Lung microvascular endothelial cell (primary cell): ENCODE data around the gene ANKFN1. TPM values are rescaled to one million over a fixed set of nuclear protein-coding genes. Genes with fewer than 3 reads are reported as not detected.

Source experiments
- DNase-seq, 2 donors: peaks; one replicate each; pipeline versions ENCODE4 v3.0.0 to v3.0.0-alpha.2; 2010; ENCODE audit warnings: low read depth in 2 of 2
- total RNA-seq: library from RNA; depleted of rRNA; stranded (reverse); fragments of >200 nt; gene quantifications from 2 replicates; pipeline ENCODE4 v1.2.1, GENCODE V29; 2014

The ANKFN1 gene
- total RNA-seq, 1 donor from 2014 or later = not detected

DNA sequence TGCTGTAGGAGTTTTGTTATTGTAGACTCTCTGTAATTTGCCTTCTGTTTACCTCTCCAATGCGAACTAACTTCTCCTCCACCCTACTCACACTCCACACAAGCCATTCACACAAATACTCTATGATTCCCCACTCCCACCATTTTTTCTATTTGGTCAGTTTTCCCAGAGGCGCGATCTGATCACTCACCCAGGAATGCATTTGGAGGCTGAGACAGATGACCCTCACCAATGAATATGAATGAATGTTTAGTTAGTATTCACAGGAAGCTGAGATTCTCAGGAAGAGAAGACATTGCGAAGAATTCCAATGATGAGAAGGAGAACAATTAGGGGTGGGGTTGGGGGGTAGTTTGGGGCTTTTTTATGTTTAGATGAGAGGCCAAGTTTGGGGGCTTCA lies 10.5 kb upstream of the ANKFN1 start:
- no peak for DNase-seq

DNA sequence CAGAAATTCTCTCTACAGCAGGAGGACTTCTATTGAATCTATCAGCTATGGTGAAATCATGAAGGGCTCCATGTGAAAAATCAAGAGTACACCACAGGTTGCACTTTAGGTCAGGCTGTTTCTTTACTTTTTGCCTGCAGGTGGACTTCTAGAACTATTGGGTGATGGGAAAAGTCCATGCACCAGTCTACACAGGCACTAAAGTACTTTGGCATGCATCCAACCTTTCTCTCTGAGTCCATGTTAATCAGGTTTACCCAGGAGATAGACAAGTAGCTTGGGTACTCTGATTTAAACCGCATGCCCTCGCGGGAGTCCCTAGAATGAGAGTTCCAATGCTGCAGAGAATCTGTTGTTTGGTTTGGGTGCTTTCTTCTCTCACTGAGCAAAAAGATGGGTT lies 9.1 kb upstream of the ANKFN1 start:
- DNase-seq = no peak

DNA sequence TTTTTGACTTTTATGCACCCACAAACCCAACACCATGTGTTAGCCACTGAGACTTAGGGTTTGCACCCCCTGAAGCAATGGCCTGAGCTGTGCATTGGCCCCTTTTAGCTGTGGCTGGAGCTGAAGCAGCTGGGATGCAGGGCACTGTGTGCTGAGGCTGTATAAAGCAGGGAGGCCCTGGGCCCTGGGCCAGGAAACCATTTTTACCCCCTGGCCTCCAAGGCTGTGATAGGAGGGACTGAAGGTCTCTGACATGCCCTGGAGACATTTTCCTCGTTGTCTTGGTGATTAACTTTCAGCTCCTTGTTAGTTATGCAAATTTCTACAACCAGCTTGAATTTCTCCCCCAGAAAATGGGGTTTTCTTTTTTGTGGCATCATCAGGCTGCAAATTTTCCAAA lies 6.7 kb upstream of the ANKFN1 start:
- DNase-seq = no peak

DNA sequence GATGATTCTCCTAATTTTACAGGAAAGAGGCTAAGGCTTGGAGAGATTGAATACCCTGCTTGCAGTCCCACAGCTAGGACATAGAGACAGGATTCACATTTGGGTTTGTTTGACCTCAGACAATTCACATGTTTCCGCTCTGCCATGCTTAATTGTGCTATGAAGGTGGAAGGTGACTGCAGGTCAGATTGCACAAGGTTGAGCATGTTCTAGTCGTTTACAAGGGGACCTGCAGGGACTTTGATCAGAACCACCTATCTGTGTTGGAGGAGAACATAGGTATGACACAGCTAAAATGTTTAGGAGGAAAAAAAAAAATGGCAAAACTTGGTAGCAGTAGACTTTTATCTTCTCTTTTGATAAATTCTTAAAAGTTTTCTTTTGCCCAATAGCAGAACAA lies 4.9 kb upstream of the ANKFN1 start:
- peak in 1 of 2 donors; percentile 29 for DNase-seq

DNA sequence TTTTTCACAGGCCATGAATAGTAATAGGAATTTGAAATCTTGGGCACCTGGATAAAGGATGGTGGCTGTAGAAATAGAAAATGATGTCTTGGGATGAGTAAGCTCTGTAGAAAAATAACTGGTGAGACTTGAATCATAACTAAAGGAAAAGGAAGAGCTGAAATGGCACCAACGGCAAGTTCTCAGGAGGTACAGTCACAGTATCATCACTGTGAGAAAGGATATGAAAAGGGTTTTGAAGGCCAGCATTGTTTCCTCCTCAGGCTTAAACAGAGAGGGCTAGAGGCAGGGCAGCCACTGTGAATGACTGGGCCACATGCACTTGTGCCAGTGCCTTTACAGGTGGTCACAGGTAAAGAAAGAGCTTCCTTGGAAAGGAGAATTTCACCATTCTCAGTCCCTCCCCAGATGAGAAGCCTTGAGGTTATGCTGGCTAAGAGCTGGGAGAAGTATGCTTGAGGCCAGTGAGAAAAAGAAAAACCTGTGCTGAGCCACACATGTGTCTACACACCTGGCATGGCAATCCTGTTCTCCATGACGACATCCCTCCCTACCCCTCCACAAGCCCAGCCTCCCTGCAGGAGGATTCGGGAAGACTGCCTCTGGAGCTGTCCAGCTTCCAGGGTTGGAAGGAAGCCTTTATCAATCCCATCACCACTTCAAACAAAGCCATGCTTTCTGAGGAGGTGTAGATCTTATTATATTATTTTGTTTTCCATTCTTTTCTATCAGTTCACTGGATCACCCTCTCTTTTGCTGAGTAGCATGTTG lies 3.8 kb upstream of the ANKFN1 start:
- DNase-seq = no peak

DNA sequence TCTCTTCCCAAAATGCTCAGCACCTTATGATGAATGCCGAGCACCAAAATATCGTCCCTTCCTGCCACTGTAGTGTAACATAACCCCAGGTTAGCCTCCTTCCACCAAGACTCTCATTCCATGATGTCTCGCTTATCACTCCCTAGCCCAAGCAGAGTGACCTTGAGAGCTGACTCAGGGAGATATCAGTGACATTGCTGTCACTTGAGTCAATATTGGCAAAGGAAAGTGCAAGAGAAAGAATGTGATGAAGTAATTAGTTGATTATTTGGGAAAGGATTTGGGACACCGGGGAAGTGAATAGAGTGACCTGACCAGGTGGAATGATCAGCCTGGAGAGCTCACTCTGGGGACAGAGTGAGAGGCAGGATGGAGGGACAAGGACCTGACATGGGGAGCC lies 2.6 kb upstream of the ANKFN1 start:
- no peak for DNase-seq

DNA sequence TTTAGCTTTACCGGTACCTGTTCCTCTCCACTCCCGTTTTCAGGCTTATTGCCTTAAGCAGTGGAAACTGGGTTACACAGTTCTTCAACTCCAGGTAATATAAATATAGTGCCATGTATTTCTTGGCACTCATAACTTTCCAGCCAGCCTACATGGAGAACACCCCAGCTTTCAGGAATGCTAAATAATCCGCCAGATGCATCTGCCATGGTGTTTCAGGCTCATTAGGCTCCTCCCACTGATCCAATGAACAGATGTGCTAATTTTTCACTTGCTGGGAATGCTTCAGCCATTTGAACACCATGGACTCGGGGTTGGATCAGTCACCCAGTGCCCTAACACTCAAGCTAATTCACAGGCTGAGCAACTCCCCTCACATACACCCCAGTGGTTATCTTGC lies 4.6 kb downstream of the ANKFN1 start:
- DNase-seq = no peak

DNA sequence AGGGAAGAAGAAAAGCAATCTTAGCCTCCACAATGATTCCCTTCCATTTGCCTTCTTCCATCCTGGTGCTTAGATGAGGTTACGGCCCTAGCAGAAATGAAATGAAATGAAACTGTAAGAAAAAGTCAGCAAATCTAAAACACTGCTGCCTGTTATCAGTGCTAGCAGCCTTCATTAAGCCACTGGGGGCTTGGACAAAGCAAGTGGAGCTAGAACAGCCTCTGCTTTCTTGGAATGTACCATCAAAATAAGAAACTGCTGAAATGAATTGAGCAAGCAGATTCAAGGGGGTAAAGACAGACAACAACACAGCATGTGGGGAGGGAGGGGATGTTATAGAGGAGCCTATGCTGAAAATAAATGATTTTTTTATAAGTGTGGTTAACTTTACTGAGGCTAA lies 5.1 kb downstream of the ANKFN1 start:
- no peak for DNase-seq

DNA sequence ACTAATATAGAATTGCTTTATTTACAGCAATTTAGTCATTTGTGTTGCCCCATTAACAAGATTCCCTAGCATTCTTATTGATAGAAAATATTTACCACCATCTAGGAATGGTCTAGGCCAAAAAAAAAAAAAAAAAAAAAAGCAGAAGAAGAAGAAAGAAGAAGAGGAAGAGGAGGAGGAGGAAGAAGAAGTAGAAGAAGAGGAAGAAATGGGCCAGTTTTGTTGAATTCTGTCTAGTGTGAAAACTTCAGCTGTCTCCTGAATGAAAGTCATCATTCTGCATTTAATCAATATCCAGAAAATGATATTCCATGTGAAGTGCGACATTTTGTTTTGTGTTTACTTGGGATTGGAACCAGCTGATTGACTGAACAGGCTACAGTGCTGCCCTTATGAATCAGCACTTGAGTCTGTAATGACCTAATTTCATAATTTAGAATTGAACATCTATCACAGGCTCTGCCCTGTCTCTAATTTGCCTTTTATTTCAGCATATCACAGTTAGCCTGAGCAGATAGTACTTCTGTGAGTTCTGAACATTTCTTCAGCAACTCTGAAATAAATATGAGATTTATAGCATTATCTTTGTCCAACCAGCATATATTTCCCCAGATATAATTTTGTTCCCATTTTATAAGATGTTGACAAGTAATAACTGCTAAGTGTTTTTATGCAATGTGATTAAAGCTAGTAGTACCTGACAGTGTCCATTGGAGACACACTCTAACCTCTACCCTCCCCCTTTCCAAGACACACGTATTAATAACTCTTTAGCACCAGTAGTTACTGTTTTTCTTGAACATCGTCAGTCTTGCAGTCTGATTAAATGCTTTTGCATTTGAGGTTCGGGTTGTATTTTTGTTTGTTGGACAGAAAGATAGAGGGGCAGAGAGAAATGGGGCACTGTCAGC lies 5.9 kb downstream of the ANKFN1 start:
- no peak for DNase-seq

DNA sequence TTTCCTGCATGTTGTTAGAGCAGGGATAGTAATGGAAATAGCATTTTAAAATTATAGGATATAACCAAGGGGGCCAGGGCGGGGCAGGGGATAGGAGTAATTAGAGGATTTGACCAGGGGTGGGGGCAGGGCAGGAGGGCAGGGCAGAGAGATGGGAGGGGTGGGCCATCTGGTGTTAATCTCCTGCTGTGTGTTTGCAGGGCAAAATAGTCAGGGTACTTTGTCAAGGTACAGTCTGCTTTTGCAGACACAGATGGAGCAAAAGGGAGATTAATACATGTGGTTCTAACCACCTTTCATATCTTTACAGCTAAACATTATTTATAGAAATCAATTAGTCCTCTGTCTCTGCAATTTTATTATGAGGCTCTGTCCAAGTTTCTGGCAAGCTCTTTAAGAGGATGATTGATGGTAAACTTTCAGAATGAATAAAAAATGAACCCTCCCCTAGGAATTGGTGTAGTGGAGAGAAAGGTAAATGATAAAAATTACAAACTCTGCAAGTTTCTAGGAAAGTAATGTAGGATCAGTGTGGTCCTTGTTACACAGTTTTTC lies 6.6 kb downstream of the ANKFN1 start:
- no peak for DNase-seq

DNA sequence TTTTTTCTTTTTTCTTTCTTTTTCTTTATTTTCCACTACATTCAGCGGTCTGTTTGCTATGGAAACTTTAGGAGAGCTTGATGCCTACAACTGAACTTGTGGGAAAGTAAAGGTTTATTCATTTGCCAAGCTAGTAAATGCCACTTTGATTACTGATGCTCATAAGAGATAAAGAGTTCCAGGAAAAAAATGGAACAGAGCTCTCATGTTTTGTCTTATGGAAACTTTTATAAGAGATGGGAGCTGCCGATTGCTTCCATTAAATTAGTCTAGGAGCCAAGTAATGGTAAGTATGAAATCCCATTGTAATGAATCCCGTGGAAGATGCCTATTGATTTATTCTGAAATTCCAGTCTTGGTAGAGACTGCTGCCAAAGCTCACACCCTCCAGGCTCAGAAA lies 7.1 kb downstream of the ANKFN1 start:
- DNase-seq = no peak

DNA sequence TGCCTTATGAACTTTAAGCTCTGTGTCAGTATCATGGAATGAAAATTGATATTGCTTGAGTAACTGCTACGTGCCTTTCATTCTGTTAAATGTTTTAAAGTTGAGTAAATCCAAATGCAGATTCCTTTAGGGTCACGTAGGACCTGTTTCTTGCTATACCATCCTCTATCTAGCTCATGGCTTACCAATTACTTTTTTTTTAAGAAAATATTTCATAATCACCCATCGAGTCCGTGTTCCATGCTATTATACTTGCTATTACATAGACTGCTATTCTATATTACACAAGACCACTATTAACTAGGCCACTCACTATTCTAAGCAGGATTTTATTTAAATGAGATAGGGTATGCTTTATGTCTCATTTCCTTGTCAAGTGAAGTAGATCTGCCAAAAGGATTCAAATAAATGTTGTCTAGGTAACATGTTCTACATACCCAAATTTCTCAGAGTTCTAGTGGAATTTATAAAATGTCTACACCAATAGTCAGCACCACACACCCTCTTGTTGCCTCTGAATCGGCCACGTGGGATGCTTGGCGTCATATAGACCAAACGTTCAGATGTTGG lies 11.9 kb downstream of the ANKFN1 start:
- no peak for DNase-seq

DNA sequence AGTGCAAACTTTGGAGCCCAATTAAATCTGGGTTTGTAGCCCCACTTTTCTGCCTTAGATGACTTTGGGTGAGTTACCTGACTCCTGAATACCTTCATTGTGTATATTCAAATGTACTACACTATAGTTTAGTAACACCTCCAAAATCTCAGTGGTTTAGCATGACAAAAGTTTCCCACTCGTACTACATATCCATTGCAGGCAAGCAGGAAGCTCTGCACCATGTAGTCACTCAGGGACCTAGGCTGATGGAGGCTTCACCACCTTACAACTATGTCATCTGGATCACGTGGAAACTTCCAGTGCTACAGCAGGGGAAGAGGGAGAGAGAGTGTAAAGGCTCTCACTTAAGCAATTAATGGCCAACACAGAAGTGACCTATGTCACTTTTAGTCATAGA lies 14.2 kb downstream of the ANKFN1 start:
- no peak for DNase-seq

DNA sequence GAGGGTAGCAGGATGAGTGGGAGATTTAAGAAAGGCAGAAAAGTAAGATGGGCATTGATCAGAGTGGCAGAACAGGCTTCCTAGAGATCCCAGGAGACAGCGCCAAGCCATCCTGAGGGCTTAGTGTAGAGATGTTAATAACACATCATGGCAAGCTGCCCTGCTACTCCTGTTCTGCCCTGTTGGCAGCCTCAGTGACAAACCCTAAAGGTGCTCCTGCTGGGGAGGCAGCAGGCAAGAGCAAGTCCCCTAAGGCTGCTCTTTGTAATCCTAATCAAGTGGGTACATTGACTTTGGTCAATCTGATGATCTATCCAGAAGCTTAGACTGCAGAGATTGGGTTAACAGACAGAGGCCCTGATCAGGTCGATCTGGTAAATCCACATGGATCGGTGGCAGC lies 16.3 kb downstream of the ANKFN1 start:
- DNase-seq = no peak

DNA sequence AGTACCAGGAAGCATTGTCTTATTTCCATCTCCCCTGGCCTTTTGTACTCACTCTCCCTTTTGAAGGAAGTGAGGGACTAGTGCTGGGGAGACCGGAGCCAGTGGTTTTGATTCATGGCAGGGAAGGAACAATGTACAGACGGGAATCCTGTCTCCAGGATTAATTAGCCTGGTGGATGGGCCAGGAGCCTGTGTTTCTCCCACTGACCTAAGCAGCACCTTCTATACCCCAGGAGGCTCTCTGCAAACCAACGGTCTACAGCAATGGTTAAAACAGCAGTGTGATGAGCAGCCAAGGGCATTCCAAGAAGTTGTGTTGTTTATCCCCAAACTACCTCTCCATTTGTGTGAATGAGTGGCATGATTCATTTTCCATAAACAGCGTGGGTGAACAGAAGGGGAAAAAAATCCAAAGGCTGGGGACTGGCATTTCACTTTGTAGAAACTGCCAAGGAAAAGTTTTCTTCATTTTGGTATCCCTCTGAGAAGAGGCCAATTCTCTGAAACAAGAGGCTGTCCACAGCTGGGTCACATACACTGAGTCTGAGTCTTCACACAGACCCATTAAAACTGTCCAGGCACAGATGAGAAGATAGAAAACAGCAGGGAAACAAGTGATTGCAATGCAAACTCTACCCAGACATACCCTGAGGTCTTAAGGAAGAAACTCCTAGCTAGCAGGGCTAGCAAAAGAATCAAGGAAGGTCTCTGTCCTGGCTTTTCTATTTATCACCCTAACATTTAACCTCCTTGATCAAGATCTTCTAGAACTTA lies 18.1 kb downstream of the ANKFN1 start:
- DNase-seq = no peak

DNA sequence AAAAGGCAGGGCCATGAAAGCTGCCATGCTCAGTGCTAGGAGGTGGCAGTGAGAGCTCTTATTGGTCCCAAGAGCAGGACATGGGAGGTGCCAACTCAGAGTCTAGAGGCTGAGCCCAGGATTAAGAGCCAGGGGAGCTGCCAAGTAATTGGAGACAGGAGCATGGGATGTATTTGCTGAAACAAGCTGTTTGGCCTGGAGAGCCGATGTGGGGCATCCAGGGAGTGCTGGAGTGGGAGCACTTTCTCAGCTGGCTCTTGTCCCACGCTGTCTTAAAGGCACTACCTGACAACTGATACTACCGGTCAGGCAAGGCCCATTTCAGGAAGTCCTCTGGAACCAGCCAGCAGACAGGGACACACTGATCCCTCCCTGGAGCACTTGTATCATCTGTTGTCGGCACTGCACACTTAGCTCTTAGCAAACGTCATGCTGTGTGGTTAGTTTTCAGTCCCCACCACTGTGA lies 19.3 kb downstream of the ANKFN1 start:
- DNase-seq = no peak

DNA sequence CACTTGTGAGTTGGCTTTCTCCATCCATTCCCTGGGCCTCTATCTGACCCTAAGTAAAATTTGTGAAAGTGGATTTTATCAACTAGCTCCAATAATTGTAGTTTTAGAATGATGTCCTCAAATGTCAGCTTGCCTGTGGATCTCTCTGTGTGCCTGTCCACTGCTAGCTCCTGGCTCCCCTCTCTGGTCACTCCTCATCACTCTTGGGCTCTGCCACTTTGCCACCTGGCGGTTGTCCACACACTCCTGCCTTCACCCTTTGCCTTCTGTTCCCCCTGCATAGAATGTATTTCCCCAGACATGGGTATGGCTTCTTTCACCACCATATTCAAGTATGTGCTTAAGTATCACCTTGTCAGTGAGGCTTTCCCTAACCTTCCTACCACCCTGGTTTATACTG lies 19.8 kb downstream of the ANKFN1 start:
- DNase-seq = no peak

DNA sequence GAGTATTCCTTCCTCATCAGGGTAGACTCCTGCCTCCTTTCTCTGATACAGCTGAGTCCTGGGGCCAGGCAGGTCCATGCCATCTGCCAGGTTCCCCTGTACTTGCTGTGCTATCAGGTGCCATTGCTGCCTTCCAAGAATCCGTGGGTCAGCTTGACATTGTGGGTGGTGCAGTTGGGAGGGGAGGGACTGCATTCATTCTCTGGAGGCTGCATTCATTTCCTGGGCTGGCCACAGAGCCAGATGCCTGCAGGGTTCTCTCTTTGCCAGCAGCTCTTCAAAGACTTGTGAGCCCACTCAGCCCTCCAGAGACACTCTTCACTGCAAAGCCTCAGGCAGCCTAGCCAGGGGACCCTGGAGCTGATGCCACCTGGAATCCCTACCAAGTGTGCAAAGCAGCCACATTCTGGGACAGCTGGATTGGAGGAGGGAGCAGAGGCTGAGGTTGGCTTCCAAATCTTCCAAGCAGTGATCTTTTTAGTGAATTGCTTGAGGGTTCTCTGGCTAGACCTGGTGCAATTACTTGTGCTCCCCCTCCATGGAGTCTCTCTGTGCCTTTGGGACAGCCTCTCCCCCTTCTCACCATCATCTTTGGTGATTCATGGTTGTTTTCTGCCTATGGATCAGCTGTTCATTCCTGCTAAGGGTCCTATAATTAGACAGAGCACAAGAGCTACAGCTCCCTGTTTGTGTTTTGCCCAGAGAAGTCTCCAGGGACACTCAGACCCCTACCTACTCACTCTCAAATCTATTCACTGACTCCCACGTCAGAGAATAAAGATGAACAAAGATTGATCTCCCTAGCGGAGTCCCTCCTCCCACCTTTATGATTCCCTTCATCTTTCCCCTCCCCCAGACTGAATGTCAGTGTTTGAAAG lies 20.9 kb downstream of the ANKFN1 start:
- no peak for DNase-seq

DNA sequence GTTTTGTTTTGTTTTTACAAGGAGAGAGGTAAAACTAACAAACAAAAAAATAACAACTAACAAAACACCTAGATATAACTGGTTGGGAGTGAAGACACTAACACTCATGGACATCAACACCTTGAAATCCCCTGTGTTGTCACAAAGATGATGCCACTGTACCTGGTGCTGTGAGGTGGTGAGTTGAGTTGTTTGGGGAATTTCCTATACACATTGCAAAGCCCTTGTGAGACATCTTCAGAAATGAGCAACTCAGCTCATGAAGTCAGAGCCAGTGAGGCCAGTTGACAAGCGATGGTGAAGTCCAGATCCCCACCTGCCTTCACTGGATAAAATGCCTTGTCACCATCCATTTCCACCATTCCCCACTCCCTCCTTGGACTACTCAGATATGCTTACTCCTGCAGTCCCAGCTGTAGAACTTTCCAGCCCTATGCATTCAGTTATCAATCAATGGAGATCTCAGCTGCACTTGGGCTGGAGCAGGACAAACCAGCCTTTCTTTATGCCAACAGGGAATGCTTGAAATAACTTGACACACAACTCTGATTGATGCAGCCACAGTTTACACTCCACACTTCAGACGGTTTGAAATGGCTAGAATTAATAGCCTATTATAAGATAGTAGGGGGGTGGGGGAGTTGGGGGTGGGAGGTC lies 22.2 kb downstream of the ANKFN1 start:
- DNase-seq = no peak

DNA sequence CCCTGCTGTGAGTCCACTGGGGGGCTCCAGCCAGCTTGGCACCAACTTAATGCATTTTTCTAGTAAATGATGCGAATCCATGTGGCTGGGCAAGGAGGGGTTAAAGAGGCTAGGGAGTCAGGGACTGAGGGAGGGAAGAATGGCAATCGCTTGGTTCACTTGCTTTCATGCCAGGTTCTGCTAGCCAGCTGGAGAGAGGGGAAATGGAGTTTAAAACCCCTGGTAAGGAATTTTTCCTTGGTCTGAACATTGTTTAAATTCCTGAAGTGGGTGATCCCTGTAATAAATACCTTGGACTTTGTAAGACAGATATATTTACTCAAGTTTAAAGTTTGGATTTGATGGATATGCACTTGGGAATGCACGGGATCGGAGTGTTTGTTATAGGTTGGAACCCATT lies 22.8 kb downstream of the ANKFN1 start:
- DNase-seq = no peak
